ENCODE results near the gene ZNF225.
"Not testable (repeated sequence)": the region's sequence is repeated elsewhere in the genome, so short reads cannot be mapped to it uniquely, and the experiment has no call there.

Gene ZNF225

GRCh38 chr19:44113138-44113783 is at the start of gene ZNF225:
Gene ZNF225, plus strand, starts transcription at chr19:44113399. Its CDS starts 2,429 bp downstream, at chr19:44115828.
- DNase-seq, result peak; percentile 90

- no peak for DNase-seq
These were observed 46.9 kb upstream of the ZNF225 start for GRCh38 chr19:44066305-44066704.

GRCh38 chr19:44069415-44069814 is 43.8 kb upstream of the ZNF225 start:
- DNase-seq, result no peak

- peak; percentile 66 for DNase-seq
These were observed 41.2 kb upstream of the ZNF225 start, which contains the start of gene ZNF284 for GRCh38 chr19:44071824-44072542. Gene ZNF284, plus strand, starts transcription at chr19:44072159. Its CDS starts 4,231 bp downstream, at chr19:44076390.

GRCh38 chr19:44072543-44073401 is 40.4 kb upstream of the ZNF225 start:
- DNase-seq, result no peak

- no peak for DNase-seq
These were observed 36.9 kb upstream of the ZNF225 start for GRCh38 chr19:44076325-44076724.

GRCh38 chr19:44092108-44092507 is 21.1 kb upstream of the ZNF225 start:
- no peak for DNase-seq

GRCh38 chr19:44093931-44094765 is 19.1 kb upstream of the ZNF225 start, which contains the start of gene ZNF224:
Gene ZNF224, plus strand, starts transcription at chr19:44094361. Its CDS starts 3,513 bp downstream, at chr19:44097874.
- DNase-seq, result peak; percentile 83

GRCh38 chr19:44107751-44108150 is 5.4 kb upstream of the ZNF225 start:
- no peak for DNase-seq

- no peak for DNase-seq
These were observed 3.7 kb upstream of the ZNF225 start for GRCh38 chr19:44109458-44109857.

GRCh38 chr19:44111910-44112463 is 1.2 kb upstream of the ZNF225 start:
- DNase-seq, result peak; percentile 19

- DNase-seq, result no peak
These were observed 429 bp upstream of the ZNF225 start for GRCh38 chr19:44112802-44113137.

- no peak for DNase-seq
These were observed 688 bp downstream of the ZNF225 start for GRCh38 chr19:44113784-44114390.

GRCh38 chr19:44121162-44121561 is 8.0 kb downstream of the ZNF225 start:
- DNase-seq, result not testable (repeated sequence)

- no peak for DNase-seq
These were observed 18.8 kb downstream of the ZNF225 start for GRCh38 chr19:44131955-44132354.

GRCh38 chr19:44141191-44142058 is 28.2 kb downstream of the ZNF225 start, which contains the start of gene ZNF234:
Gene ZNF234, plus strand, starts transcription at chr19:44141554. Its CDS starts 3,079 bp downstream, at chr19:44144633.
- DNase-seq, result no peak

- DNase-seq, result no peak
These were observed 28.8 kb downstream of the ZNF225 start for GRCh38 chr19:44142059-44142433.

GRCh38 chr19:44149776-44150175 is 36.6 kb downstream of the ZNF225 start:
- no peak for DNase-seq

- no peak for DNase-seq
These were observed 38.3 kb downstream of the ZNF225 start for GRCh38 chr19:44151491-44151890.

GRCh38 chr19:44156475-44156874 is 43.3 kb downstream of the ZNF225 start:
- DNase-seq, result no peak

- no peak for DNase-seq
These were observed 50.6 kb downstream of the ZNF225 start for GRCh38 chr19:44163789-44164188.
